IPS DF 19.7 (cell line): ENCODE data around the gene NEUROG1.

ENCODE experiments used
- DNase-seq: peaks from one replicate; pipeline ENCODE4 v3.0.0-alpha.2; 2013; ENCODE audit warnings: low read depth, low spot score

The NEUROG1 gene

GRCh38 chr5:135535820-135536801 is at the start of gene NEUROG1:
TSS of gene NEUROG1 (minus strand) at chr5:135535964. CDS start at chr5:135535690, 274 bp downstream.
- DNase-seq, result no peak

- no peak for DNase-seq
Observed at GRCh38 chr5:135584918-135585317, 49.2 kb upstream of the NEUROG1 start.

GRCh38 chr5:135584276-135584675 is 48.5 kb upstream of the NEUROG1 start:
- no peak for DNase-seq

GRCh38 chr5:135582099-135582781 is 46.5 kb upstream of the NEUROG1 start:
- no peak for DNase-seq

GRCh38 chr5:135578685-135579341 is 43.0 kb upstream of the NEUROG1 start, which contains the start of gene CXCL14:
TSS of gene CXCL14 (minus strand) at chr5:135578991. CDS start at chr5:135578778, 213 bp downstream.
- no peak for DNase-seq

- no peak for DNase-seq
Observed at GRCh38 chr5:135578305-135578684, 42.5 kb upstream of the NEUROG1 start.

GRCh38 chr5:135577421-135577820 is 41.7 kb upstream of the NEUROG1 start:
- DNase-seq, result no peak

- no peak for DNase-seq
Observed at GRCh38 chr5:135576075-135576599, 40.4 kb upstream of the NEUROG1 start.

GRCh38 chr5:135574493-135574892 is 38.7 kb upstream of the NEUROG1 start:
- DNase-seq, result no peak

GRCh38 chr5:135571902-135572301 is 36.1 kb upstream of the NEUROG1 start:
- DNase-seq, result no peak

- DNase-seq, result no peak
Observed at GRCh38 chr5:135571066-135571609, 35.4 kb upstream of the NEUROG1 start.

GRCh38 chr5:135570453-135570764 is 34.6 kb upstream of the NEUROG1 start:
- DNase-seq, result no peak

- no peak for DNase-seq
Observed at GRCh38 chr5:135569755-135570452, 34.1 kb upstream of the NEUROG1 start.

- DNase-seq, result no peak
Observed at GRCh38 chr5:135568923-135569360, 33.2 kb upstream of the NEUROG1 start.

GRCh38 chr5:135568246-135568645 is 32.5 kb upstream of the NEUROG1 start:
- DNase-seq, result no peak

GRCh38 chr5:135567661-135568060 is 31.9 kb upstream of the NEUROG1 start:
- no peak for DNase-seq

GRCh38 chr5:135566422-135567400 is 30.9 kb upstream of the NEUROG1 start:
- no peak for DNase-seq

- DNase-seq, result no peak
Observed at GRCh38 chr5:135565725-135566421, 30.1 kb upstream of the NEUROG1 start.

- DNase-seq, result no peak
Observed at GRCh38 chr5:135565266-135565665, 29.5 kb upstream of the NEUROG1 start.
